ENCODE measurements around the gene ZKSCAN3. TPM values are rescaled to one million over a fixed set of nuclear protein-coding genes. Genes with fewer than 3 reads are reported as not detected.
A peak's percentile ranks its signal among the peaks of the same experiment; 100 is the strongest.
"Not testable (repeated sequence)": the region's sequence is repeated elsewhere in the genome, so short reads cannot be mapped to it uniquely, and the experiment has no call there.

The ZKSCAN3 gene
- 2.9 and 3.4 TPM in 2 replicates for total RNA-seq (2014; rRNA removed; shearing (Covaris generic))
- 2.3 and 3.5 TPM in 2 replicates for polyA plus RNA-seq (2015; cell fraction: cytosol; rRNA removed)
- 5.1 and 6.6 TPM in 2 replicates for polyA plus RNA-seq (2015; cell fraction: nucleus; rRNA removed)

GRCh38 chr6:28349892-28350737 lies at the start of gene ZKSCAN3:
Gene ZKSCAN3 (plus strand): TSS chr6:28349947. CDS start chr6:28359587, 9,640 bp downstream.
- DNase-seq (ENCODE audit: low read depth) = peak; percentile 81

GRCh38 chr6:28303570-28303969 lies 46.2 kb upstream of the ZKSCAN3 start:
- DNase-seq (ENCODE audit: low read depth) = no peak

- not testable (repeated sequence) for DNase-seq (ENCODE audit: low read depth)
Measured at GRCh38 chr6:28306363-28306762, 43.4 kb upstream of the ZKSCAN3 start.

GRCh38 chr6:28311139-28311823 lies 38.5 kb upstream of the ZKSCAN3 start:
- DNase-seq (ENCODE audit: low read depth) = no peak

GRCh38 chr6:28312939-28313338 lies 36.8 kb upstream of the ZKSCAN3 start:
- DNase-seq (ENCODE audit: low read depth) = no peak

GRCh38 chr6:28315628-28316027 lies 34.1 kb upstream of the ZKSCAN3 start:
- DNase-seq (ENCODE audit: low read depth) = no peak

GRCh38 chr6:28317866-28318265 lies 31.9 kb upstream of the ZKSCAN3 start:
- peak; percentile 55 for DNase-seq (ENCODE audit: low read depth)

GRCh38 chr6:28322661-28323060 lies 27.1 kb upstream of the ZKSCAN3 start:
- DNase-seq (ENCODE audit: low read depth) = no peak

- no peak for DNase-seq (ENCODE audit: low read depth)
Measured at GRCh38 chr6:28323813-28324424, 25.8 kb upstream of the ZKSCAN3 start.

GRCh38 chr6:28326371-28326948 lies 23.3 kb upstream of the ZKSCAN3 start:
- no peak for DNase-seq (ENCODE audit: low read depth)

- DNase-seq (ENCODE audit: low read depth) = no peak
Measured at GRCh38 chr6:28330041-28330440, 19.7 kb upstream of the ZKSCAN3 start.

GRCh38 chr6:28333047-28333446 lies 16.7 kb upstream of the ZKSCAN3 start:
- DNase-seq (ENCODE audit: low read depth) = no peak

- DNase-seq (ENCODE audit: low read depth) = no peak
Measured at GRCh38 chr6:28333599-28334018, 16.1 kb upstream of the ZKSCAN3 start.

GRCh38 chr6:28334286-28335039 lies 15.3 kb upstream of the ZKSCAN3 start:
- no peak for DNase-seq (ENCODE audit: low read depth)

- DNase-seq (ENCODE audit: low read depth) = no peak
Measured at GRCh38 chr6:28335040-28335563, 14.6 kb upstream of the ZKSCAN3 start.

- peak; percentile 97 for DNase-seq (ENCODE audit: low read depth)
Measured at GRCh38 chr6:28335564-28336283, 14.0 kb upstream of the ZKSCAN3 start, which contains the start of gene ZSCAN31. Gene ZSCAN31 (minus strand): TSS chr6:28336148. CDS start chr6:28329683, 6,465 bp downstream.

- peak; percentile 25 for DNase-seq (ENCODE audit: low read depth)
Measured at GRCh38 chr6:28336284-28337120, 13.2 kb upstream of the ZKSCAN3 start.

- no peak for DNase-seq (ENCODE audit: low read depth)
Measured at GRCh38 chr6:28337121-28337520, 12.6 kb upstream of the ZKSCAN3 start.

Data from HT1080 (cell line).